ENCODE measurements around the gene MTRF1. TPM values are rescaled to one million over a fixed set of nuclear protein-coding genes. Genes with fewer than 3 reads are reported as not detected.

The MTRF1 gene
- total RNA-seq, 2 donors from 2014 or later = 15.0 to 15.4 TPM

DNA sequence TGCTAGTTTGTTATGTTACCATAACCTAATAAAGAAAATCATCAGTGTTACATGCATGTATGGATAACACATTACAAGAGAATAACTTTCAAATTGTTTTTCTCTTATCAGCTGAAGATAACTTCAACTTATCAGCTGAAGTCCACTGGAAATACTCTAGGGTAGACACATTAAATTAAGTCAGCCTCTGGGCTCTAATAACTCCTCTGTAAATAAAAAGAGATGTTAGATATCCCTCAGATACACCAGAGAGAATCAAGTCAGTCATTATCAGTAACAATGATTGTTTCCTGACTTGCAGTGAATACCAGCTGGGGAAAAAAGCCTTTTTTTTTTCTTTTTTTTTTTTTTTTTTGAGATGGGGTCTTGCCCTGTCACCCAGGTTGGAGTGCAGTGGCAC, 67.4 kb downstream of the MTRF1 start:
- no peak overlapping the region for H3K9ac ChIP-seq (ENCODE audit: extremely low read depth, low read length, poor library complexity, severe bottlenecking)
- no peak overlapping the region for H3K4me3 ChIP-seq (ENCODE audit: low read length)
- no peak overlapping the region for H3K4me3 Mint-ChIP-seq
- H3K36me3 ChIP-seq (ENCODE audit: control insufficient read depth, insufficient read depth, low read length) = peaks cover 7% of the 10 kb centered on the region
- peaks cover 17% of the 10 kb centered on the region for H3K36me3 Mint-ChIP-seq (ENCODE audit: low read depth)
- H3K27me3 Mint-ChIP-seq (ENCODE audit: insufficient read depth) = peaks cover 4% of the 10 kb centered on the region
- TF ChIP-seq CTCF (conservative IDR thresholded peaks at IDR 0.05) = no peak
- H3K27ac Mint-ChIP-seq = no peak overlapping the region
- DNase-seq = no peak
- H3K27ac ChIP-seq (ENCODE audit: low read depth, low read length) = no peak overlapping the region
- H3K9me3 ChIP-seq (ENCODE audit: control insufficient read depth, low read length) = no peaks in the 10 kb centered on the region
- no peaks in the 10 kb centered on the region for H3K27me3 ChIP-seq (ENCODE audit: control insufficient read depth, insufficient read depth, low read length, poor library complexity, severe bottlenecking)
- peaks cover 11% of the 10 kb centered on the region for H3K9me3 Mint-ChIP-seq
- H3K4me1 Mint-ChIP-seq = peaks cover 7% of the 10 kb centered on the region
- no peaks in the 10 kb centered on the region for H3K4me1 ChIP-seq (ENCODE audit: control insufficient read depth, insufficient read depth, low read length)

DNA sequence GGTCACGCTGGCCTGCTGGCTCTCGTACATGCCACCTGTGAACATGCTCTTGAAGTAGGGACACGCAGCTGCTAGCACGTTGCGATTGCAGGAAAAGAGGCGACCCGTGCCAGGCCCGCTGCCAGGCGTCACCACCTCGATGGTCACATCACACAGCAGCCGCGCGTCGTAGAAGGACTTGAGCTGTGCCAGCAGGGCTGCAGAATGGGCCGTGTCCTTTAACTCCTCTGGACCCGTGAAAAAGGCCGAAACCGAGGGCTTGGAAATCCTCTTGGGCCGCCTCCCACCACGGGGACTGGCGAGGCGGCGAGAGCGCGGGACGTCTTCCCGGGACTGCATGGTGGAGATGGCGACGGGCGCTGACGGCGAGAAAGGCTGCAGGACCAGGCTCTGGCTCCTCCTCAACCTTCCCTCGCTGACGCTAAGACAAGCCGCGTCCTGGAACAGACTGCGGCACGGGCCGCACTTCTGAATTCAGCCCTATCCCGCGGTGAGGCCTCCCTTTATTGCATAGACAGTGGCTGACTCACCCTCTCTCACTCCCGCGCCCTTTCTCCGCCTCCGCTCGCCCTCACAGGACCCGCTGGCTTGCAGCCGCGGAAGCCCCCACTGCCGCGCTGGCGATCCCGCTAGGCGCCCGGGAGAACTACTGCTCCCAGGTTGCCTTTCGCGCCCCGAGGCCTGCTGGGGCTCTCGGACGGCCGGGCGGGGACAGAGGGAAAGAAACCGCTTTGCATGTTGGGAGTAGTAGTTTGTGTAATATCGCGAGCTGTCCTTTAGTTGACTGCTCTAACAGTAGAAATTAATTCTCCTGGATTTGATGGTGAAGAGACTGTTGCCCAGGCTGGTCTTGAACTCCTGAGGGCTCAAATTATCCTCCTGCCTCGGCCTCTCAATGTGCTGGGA, 69.2 kb downstream of the MTRF1 start, which contains the start of gene KBTBD7:
Gene KBTBD7, minus strand, starts transcription at position 651 of the 906 bp plus-strand sequence. Its CDS starts 312 bp downstream, at position 339.
- Mint-ChIP-seq H3K9me3 (peaks cover 11% of the 10 kb centered on the region), H3K27ac (peak within 1 kb of the TSS; percentile 96), H3K4me1 (peaks cover 10% of the 10 kb centered on the region), H3K36me3 (ENCODE audit: low read depth) (peaks cover 19% of the 10 kb centered on the region), H3K27me3 (ENCODE audit: insufficient read depth) (peaks cover 4% of the 10 kb centered on the region), H3K4me3 (peak within 1 kb of the TSS; percentile 82)
- Histone ChIP-seq H3K9me3 (ENCODE audit: control insufficient read depth, low read length) (no peaks in the 10 kb centered on the region), H3K4me3 (ENCODE audit: low read length) (peak within 1 kb of the TSS; percentile 83), H3K4me1 (ENCODE audit: control insufficient read depth, insufficient read depth, low read length) (no peaks in the 10 kb centered on the region), H3K27ac (ENCODE audit: low read depth, low read length) (peak within 1 kb of the TSS; percentile 79), H3K9ac (ENCODE audit: extremely low read depth, low read length, poor library complexity, severe bottlenecking) (peak within 1 kb of the TSS; percentile 67), H3K36me3 (ENCODE audit: control insufficient read depth, insufficient read depth, low read length) (peaks cover 7% of the 10 kb centered on the region), H3K27me3 (ENCODE audit: control insufficient read depth, insufficient read depth, low read length, poor library complexity, severe bottlenecking) (no peaks in the 10 kb centered on the region)
- 13 to 22% methylated on average over 20 to 66 of the region's 66 CpGs for WGBS, 2 experiments (ENCODE audit: insufficient coverage in 1 of 2, insufficient read length in 1 of 2)
- peak; percentile 98 for DNase-seq
- TF ChIP-seq CTCF (conservative IDR thresholded peaks at IDR 0.05) = no peak

GRCh38 chr13:41193469-41193868, 69.9 kb downstream of the MTRF1 start:
- H3K27ac Mint-ChIP-seq = no peak overlapping the region
- WGBS, 2 experiments (ENCODE audit: insufficient coverage in 1 of 2, insufficient read length in 1 of 2) = 94 to 100% methylated on average over 8 to 18 of the region's 18 CpGs

More at GRCh38 chr13:41193469-41193868, 69.9 kb downstream of the MTRF1 start:
- Histone ChIP-seq H3K27ac (ENCODE audit: low read depth, low read length) (no peak overlapping the region), H3K4me3 (ENCODE audit: low read length) (peak overlapping the region; percentile 83), H3K27me3 (ENCODE audit: control insufficient read depth, insufficient read depth, low read length, poor library complexity, severe bottlenecking) (no peaks in the 10 kb centered on the region), H3K9ac (ENCODE audit: extremely low read depth, low read length, poor library complexity, severe bottlenecking) (no peak overlapping the region), H3K36me3 (ENCODE audit: control insufficient read depth, insufficient read depth, low read length) (peaks cover 7% of the 10 kb centered on the region), H3K9me3 (ENCODE audit: control insufficient read depth, low read length) (no peaks in the 10 kb centered on the region), H3K4me1 (ENCODE audit: control insufficient read depth, insufficient read depth, low read length) (no peaks in the 10 kb centered on the region)
- no peak for TF ChIP-seq CTCF (conservative IDR thresholded peaks at IDR 0.05)
- Mint-ChIP-seq H3K27me3 (ENCODE audit: insufficient read depth) (peaks cover 4% of the 10 kb centered on the region), H3K4me3 (peak overlapping the region; percentile 82), H3K4me1 (peaks cover 10% of the 10 kb centered on the region), H3K9me3 (peaks cover 11% of the 10 kb centered on the region), H3K36me3 (ENCODE audit: low read depth) (peaks cover 19% of the 10 kb centered on the region)
- no peak for DNase-seq
